ENCODE measurements around the gene RRBP1.

DNA sequence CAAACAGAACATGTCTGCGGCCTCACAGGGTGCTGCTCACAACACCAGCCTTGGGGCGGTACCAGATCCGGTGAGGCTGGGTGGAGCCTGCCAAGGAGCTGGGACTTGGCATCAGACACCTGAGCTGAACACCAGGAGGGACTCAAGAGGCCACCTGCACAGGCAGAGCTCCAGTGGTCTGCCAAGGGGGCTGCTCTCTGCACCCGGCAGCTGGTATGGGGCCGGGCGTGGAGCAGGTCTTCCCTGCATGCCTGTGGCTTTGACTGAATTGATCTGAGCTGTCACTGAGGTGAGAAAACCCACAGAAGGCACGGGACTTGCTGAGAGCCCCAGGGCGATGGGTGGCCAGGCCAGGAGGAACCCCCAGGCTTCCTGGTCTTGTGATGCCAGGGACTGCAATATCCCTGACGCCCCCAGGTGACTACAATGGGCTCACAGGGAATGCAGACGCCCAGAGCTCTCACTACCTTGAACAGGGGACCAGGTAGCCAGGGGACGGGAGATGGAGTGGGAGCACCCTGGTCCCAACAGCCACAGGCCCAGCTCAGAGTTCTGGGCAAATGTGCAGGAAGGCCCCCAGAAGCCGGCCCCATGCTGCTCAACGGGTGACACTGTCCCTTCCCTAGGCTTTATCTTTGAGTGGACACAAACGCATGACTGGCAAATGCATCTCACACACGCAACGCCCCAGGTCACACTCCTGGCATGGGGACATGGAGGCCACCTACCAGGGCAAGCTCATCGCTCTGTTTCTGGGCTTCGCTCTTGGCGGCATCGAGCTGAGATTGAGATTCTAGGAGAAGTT lies 64.0 kb downstream of the RRBP1 start:
- no peak for TF ChIP-seq EP300 (IDR thresholded peaks at IDR 0.05)
- TF ChIP-seq CTCF (IDR thresholded peaks at IDR 0.05), result no peak
- no peak for TF ChIP-seq POLR2A (IDR thresholded peaks at IDR 0.05)
